Tongue (tissue), 3 donors: ENCODE data around the gene TFAP2A. TPM values are rescaled to one million over a fixed set of nuclear protein-coding genes. Genes with fewer than 3 reads are reported as not detected.
A peak's percentile ranks its signal among the peaks of the same experiment; 100 is the strongest.

ENCODE experiments used
- DNase-seq: peaks from one replicate; pipeline ENCODE4 v3.0.0-alpha.2; 2015
- small RNA-seq: library from RNA; depleted of rRNA; stranded (forward); fragments of <200 nt; gene quantifications from one replicate; pipeline ENCODE3, GENCODE V24; 2014; ENCODE audit warnings: low replicate concordance
- total RNA-seq: library from RNA; depleted of rRNA; stranded (reverse); fragments of >200 nt; gene quantifications from one replicate; pipeline ENCODE4 v1.2.3, GENCODE V29; 2014

TFAP2A gene
- total RNA-seq, 1 donor from 2014 or later = 6.7 TPM

GRCh38 chr6:10382728-10383330 lies 32.0 kb downstream of the TFAP2A start:
- no peak for DNase-seq

GRCh38 chr6:10382322-10382721 lies 32.6 kb downstream of the TFAP2A start:
- DNase-seq = no peak

GRCh38 chr6:10381830-10382208 lies 33.1 kb downstream of the TFAP2A start:
- DNase-seq = no peak

- DNase-seq = no peak
Observed at GRCh38 chr6:10381133-10381829, 33.6 kb downstream of the TFAP2A start.

GRCh38 chr6:10375391-10375969 lies 39.4 kb downstream of the TFAP2A start:
- DNase-seq = no peak

GRCh38 chr6:10373642-10374359 lies 41.1 kb downstream of the TFAP2A start:
- no peak for DNase-seq

GRCh38 chr6:10369896-10370295 lies 45.0 kb downstream of the TFAP2A start:
- no peak for DNase-seq

- no peak for DNase-seq
Observed at GRCh38 chr6:10368861-10369260, 46.0 kb downstream of the TFAP2A start.

- no peak for DNase-seq
Observed at GRCh38 chr6:10363911-10364310, 51.0 kb downstream of the TFAP2A start.

GRCh38 chr6:10362300-10362699 lies 52.6 kb downstream of the TFAP2A start:
- DNase-seq = no peak

GRCh38 chr6:10361428-10361827 lies 53.4 kb downstream of the TFAP2A start:
- no peak for DNase-seq

- no peak for DNase-seq
Observed at GRCh38 chr6:10359581-10359980, 55.3 kb downstream of the TFAP2A start.

- DNase-seq = no peak
Observed at GRCh38 chr6:10355115-10355702, 59.7 kb downstream of the TFAP2A start.

- peak; percentile 30 for DNase-seq
Observed at GRCh38 chr6:10351791-10352190, 63.1 kb downstream of the TFAP2A start.

GRCh38 chr6:10350720-10351119 lies 64.2 kb downstream of the TFAP2A start:
- no peak for DNase-seq

GRCh38 chr6:10347561-10348327 lies 67.1 kb downstream of the TFAP2A start:
- no peak for DNase-seq

Small RNAs within 50 kb of the gene (small RNA-seq; reads per million reads assigned to genes)
- not detected for gene MIR5689

Other genes with a start within 250 kb of the TFAP2A start
- gene GCNT2, start 106.3 kb upstream of the TFAP2A start, total RNA-seq = 6.3 TPM